ENCODE data around the gene MTCL1. TPM values are rescaled to one million over a fixed set of nuclear protein-coding genes. Genes with fewer than 3 reads are reported as not detected.

MTCL1 gene
- total and polyA plus RNA-seq, 12 donors, result 0.43 to 12.5 (median 2.1) TPM

- no peaks in the 10 kb centered on the region for H3K4me1 ChIP-seq (replicated peaks in 1 of 2)
- TF ChIP-seq CTCF (IDR thresholded peaks at IDR 0.05) (no peak), POLR2A (IDR thresholded peaks at IDR 0.05) (no peak)
- no peak for DNase-seq
- intact Hi-C loops (cut with DNase I), result no loop called here
- H3K27ac ChIP-seq, result no peak overlapping the region
- no peaks in the 10 kb centered on the region for H3K9me3 ChIP-seq (replicated peaks in 1 of 3)
- no peaks in the 10 kb centered on the region for H3K36me3 ChIP-seq (replicated peaks in 1 of 2)
- H3K27me3 ChIP-seq, result no peaks in the 10 kb centered on the region
- 66 to 76% (median 69%) methylated on average over 6 of the region's 6 CpGs for WGBS, 4 donors
- H3K4me3 ChIP-seq, result no peak overlapping the region
Measured at GRCh38 chr18:8802017-8802672, 96.8 kb downstream of the MTCL1 start.

GRCh38 chr18:8803063-8803795 lies 97.9 kb downstream of the MTCL1 start:
- Histone ChIP-seq H3K36me3 (replicated peaks in 1 of 2) (no peaks in the 10 kb centered on the region), H3K4me1 (replicated peaks in 1 of 2) (no peaks in the 10 kb centered on the region), H3K27ac (no peak overlapping the region)

GRCh38 chr18:8803957-8804356 lies 98.6 kb downstream of the MTCL1 start:
- intact Hi-C loops (cut with DNase I), result no loop called here
- 79 to 92% (median 84%) methylated on average over 1 of the region's 1 CpG for WGBS, 4 donors
- Histone ChIP-seq H3K4me1 (replicated peaks in 1 of 2) (no peaks in the 10 kb centered on the region), H3K36me3 (replicated peaks in 1 of 2) (no peaks in the 10 kb centered on the region), H3K4me3 (no peak overlapping the region), H3K27me3 (no peaks in the 10 kb centered on the region), H3K9me3 (replicated peaks in 1 of 3) (no peaks in the 10 kb centered on the region), H3K27ac (no peak overlapping the region)
- no peak for DNase-seq
- TF ChIP-seq POLR2A (IDR thresholded peaks at IDR 0.05), result no peak
- TF ChIP-seq CTCF (IDR thresholded peaks at IDR 0.05), result no peak

More at GRCh38 chr18:8803063-8803795, 97.9 kb downstream of the MTCL1 start:
- TF ChIP-seq CTCF (IDR thresholded peaks at IDR 0.05), result no peak
- no peak for TF ChIP-seq POLR2A (IDR thresholded peaks at IDR 0.05)
- H3K9me3 ChIP-seq (replicated peaks in 1 of 3), result no peaks in the 10 kb centered on the region
- intact Hi-C loops (cut with DNase I), result no loop called here
- DNase-seq, result no peak
- no peaks in the 10 kb centered on the region for H3K27me3 ChIP-seq
- no peak overlapping the region for H3K4me3 ChIP-seq
- WGBS, 4 donors, result 77 to 83% (median 81%) methylated on average over 8 of the region's 8 CpGs

- H3K36me3 ChIP-seq (replicated peaks in 1 of 2), result no peaks in the 10 kb centered on the region
- H3K9me3 ChIP-seq (replicated peaks in 1 of 3), result no peaks in the 10 kb centered on the region
- H3K4me1 ChIP-seq (replicated peaks in 1 of 2), result no peaks in the 10 kb centered on the region
- no peaks in the 10 kb centered on the region for H3K27me3 ChIP-seq
- TF ChIP-seq CTCF (IDR thresholded peaks at IDR 0.05) (no peak), POLR2A (IDR thresholded peaks at IDR 0.05) (no peak)
- intact Hi-C loops (cut with DNase I), result no loop called here
- H3K27ac ChIP-seq, result no peak overlapping the region
- WGBS, 4 donors, result 86 to 93% (median 91%) methylated on average over 4 of the region's 4 CpGs
- no peak overlapping the region for H3K4me3 ChIP-seq
- no peak for DNase-seq
Measured at GRCh38 chr18:8805552-8805951, 100.2 kb downstream of the MTCL1 start.

All from adrenal gland (tissue), 12 donors.